NOMO-1 treated with DMSO at 0.1 percent for 48 hours (cell line): Measurements from ENCODE around the gene STH.
"Not testable (repeated sequence)": the region's sequence is repeated elsewhere in the genome, so short reads cannot be mapped to it uniquely, and the experiment has no call there.

Experiments used
- DNase-seq: peaks from one replicate; lab custom pipeline; 2025; ENCODE audit not compliant: unreplicated experiment; lab: John Stamatoyannopoulos, UW

Gene STH, protein sequence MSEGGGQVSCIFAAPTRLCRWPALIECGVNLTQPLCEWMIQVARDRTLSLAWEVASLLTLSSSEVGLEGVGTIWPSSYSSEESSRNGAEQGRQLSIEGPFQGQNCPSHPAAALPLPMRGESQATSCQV

GRCh38 chr17:45998987-45999899 is at the start of gene STH:
STH (plus strand) TSS chr17:45999250; CDS start chr17:45999280, 30 bp downstream.
- DNase-seq: no peak

DNA sequence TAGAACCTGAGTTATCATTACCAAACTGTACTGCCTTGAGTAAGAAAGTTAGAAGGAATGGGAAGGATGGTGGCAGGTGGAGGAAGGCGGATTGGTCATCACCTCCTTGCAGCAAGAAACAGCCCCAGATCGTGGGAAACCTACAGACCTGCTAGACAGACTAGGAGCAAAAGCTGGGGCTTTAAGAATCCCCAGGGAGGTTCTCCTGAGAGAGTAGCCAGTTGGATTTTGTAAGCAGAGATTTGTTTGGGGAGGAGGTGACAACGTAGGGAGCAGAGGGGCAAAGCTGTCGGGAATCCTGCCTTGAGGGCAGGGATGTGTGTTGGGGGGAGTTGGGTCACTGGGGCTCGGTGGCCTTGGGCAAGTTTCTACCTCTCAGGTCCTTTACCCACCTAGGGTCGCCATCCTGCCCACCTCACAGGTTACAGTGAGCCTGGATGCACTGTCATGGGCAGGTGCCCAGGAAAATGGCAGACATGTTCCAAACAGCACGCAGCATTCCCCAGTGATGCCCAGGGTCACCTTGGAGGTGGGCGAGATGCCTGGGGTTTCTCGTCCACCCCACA is 49.2 kb upstream of the STH start:
- no peak for DNase-seq

- no peak for DNase-seq
Measured at GRCh38 chr17:45950888-45951287, 48.2 kb upstream of the STH start.

GRCh38 chr17:45951403-45951802 is 47.6 kb upstream of the STH start:
- DNase-seq: no peak

GRCh38 chr17:45951941-45952340 is 47.1 kb upstream of the STH start:
- DNase-seq: no peak

DNA sequence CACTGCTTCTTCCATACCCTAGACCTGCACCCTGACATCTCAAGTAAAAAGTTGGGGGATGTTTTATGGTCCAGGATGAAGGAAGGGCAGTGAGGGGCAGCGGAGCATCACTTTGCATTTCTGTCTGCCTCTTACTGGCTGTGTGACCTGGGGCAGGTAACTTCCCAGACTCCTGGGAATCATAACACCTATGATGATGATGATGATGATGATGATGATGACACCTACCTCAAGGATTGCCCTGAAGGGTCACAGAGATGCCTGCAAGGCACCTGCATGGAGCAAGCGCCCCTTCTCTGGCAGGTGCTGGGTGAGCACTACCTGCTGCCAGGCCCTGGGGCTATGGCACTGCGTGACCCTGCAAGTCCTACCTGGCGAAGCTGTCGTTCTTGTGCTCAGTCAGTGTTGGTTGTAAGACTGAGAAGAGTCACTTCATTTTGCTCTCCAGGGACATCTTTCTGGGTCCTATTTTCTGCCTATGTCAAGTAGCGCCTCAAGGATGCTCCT is 46.2 kb upstream of the STH start:
- no peak for DNase-seq

DNA sequence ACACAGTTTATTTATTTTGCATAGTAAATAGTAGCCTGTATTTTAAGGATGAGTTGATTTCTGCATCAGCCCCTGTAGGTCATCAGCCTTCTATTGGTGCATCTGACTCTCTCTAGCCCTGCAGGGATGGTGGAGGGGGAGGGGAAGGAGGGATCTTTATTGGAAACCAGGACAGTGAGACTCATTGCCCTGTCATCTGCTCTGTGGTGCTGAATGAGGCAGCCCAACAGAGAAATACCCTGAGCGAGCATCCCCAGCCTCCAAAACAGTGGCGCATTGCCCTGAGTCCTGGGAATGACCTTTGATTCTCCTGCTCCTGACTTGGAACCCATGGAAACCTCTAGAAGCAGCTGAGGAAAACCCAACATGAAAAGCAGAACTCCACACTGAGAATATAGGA is 45.5 kb upstream of the STH start:
- DNase-seq: no peak

DNA sequence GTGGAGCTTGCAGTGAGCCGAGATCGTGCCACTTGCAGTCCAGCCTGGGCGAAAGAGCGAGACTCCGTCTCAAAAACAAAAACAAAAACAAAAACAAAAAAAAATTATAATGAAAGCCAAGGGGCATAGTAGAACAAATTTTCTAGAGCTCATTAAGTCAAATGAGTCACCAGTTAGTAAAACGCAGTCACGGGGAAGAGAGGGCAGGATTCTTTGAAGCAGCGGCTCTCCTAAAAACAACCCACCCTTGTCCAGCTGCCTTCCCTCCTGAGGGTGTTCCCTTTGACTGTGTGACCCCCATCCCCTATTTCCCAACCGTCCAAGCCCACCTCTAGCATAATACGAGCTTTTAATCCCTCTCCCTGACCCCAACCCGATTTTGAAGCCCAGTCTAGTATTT is 44.1 kb upstream of the STH start:
- no peak for DNase-seq

DNA sequence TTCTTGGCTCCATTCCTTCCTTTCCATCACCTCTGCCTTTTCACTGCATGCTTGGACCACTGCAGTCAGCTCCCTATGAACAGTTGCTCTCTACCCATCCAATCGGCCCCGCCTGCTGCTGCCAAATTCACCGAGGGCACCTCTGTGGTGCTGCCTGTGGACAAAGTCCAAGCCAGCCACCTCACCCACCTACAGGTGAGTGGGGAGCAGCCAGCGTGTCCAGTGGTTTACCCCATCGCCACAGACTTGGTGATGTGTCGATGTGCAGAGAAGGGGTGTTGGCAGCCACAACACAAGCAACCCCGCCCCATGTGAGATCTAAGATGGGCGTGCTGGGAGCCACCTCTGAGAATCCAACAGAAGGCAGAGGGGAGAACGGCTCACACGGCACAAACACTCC is 43.7 kb upstream of the STH start:
- DNase-seq: no peak

GRCh38 chr17:45956090-45956489 is 43.0 kb upstream of the STH start:
- DNase-seq: no peak

- not testable (repeated sequence) for DNase-seq
Measured at GRCh38 chr17:45956746-45957145, 42.3 kb upstream of the STH start.

DNA sequence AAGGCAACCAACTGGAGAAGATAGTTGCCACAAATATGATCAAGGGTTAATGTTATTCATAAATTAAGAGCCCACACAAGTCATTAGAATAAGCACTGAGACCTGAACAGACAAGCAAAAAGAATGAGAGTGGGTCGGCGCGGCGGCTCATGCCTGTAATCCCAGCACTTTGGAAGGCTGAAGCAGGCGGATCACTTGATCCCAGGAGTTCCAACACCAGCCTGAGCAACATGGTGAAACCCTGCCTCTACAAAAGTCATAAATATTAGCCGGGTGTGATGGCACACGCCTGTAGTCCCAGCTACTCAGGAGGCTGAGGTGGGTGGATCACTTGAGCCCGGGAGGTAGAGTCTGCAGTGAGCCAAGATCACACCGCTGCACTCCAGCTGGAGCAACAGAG is 40.7 kb upstream of the STH start:
- no peak for DNase-seq

- no peak for DNase-seq
Measured at GRCh38 chr17:45958994-45959665, 39.9 kb upstream of the STH start.

- no peak for DNase-seq
Measured at GRCh38 chr17:45960311-45960710, 38.7 kb upstream of the STH start.

- DNase-seq: no peak
Measured at GRCh38 chr17:45961206-45961605, 37.8 kb upstream of the STH start.

DNA sequence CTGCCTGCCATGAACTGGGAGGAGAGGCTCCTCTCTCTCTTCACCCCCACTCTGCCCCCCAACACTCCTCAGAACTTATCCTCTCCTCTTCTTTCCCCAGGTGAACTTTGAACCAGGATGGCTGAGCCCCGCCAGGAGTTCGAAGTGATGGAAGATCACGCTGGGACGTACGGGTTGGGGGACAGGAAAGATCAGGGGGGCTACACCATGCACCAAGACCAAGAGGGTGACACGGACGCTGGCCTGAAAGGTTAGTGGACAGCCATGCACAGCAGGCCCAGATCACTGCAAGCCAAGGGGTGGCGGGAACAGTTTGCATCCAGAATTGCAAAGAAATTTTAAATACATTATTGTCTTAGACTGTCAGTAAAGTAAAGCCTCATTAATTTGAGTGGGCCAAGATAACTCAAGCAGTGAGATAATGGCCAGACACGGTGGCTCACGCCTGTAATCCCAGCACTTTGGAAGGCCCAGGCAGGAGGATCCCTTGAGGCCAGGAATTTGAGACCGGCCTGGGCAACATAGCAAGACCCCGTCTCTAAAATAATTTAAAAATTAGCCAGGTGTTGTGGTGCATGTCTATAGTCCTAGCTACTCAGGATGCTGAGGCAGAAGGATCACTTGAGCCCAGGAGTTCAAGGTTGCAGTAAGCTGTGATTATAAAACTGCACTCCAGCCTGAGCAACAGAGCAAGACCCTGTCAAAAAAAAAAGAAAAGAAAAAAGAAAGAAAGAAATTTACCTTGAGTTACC is 36.7 kb upstream of the STH start:
- no peak for DNase-seq

- no peak for DNase-seq
Measured at GRCh38 chr17:45963283-45963682, 35.8 kb upstream of the STH start.

DNA sequence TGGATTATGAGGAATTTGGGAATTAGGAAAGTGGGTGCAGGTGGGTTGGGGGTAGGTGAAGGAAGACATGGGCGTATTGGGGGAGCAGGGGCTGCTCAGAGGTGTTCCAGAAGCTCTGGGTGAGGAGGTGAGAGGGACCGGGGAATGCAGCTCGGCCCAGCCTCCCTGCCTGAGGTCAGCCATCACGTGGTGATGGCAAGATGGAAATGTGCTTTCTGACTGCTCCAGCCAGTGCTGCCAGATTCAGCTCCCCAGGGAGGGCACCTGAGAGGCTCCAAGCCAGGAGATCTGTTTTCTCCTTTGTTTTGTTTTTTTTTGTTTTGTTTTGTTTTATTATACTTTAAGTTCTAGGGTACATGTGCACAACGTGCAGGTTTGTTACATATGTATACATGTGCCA is 35.2 kb upstream of the STH start:
- DNase-seq: no peak

DNA sequence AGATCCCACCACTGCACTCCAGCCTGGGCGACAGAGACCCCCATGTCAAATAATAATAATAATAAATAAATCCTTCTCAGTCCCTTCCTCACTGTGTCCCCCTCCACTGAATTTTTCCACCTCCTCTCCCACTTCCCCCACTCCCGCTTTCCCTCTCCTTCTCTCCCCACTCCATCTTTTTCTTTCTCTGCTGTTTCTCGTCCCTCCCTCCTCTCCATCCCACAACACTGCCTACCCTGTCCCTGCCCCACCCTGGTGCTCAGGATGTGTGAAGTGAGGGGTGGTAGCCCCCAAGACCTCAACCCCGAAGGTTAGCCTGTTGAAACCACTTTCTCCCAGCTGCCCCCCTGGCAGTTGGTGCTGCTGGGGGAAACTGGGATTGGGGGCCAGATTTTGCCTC is 34.4 kb upstream of the STH start:
- DNase-seq: no peak

DNA sequence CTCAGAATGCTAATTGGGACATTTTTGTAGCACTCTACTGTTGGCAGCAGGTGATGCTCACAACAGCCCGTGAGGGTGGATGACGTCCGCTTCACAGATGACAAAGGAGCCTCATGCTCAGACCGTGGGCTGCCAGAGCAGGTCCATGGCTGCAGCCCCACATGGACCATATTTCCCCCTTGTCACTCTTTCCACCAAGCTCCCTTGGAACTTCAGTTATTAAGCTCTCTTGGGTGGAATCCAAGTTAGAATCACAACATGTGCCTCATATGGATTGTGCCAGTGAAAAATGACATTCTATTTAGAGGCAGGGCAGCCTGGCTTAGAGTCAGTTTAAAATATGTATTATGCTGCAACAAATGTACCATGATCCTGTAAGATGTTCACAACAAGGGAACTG is 33.2 kb upstream of the STH start:
- no peak for DNase-seq
